ENCODE data around the gene NHS.

Gene NHS

DNA sequence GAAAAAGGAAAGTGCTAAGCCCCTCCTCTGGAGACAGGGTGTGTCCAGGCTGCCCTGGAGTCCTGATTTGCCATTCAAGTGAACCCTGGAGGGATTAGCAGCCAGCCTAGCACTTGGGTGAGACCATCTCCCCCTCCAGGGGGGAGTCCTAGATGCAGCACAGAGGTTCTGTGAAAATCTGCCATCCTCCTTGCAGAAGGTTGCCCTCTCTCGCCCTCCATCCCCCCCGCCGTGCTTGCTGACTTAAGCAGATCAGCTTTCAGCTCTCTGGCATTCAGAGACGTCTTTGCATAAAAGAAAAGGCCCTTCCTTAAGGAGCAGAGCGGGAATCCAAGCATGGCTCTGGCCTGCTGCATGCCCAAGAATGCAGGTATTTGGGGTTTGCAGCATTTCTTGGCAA, 260.2 kb downstream of the NHS start:
- no peaks in the 10 kb centered on the region for H3K9me3 ChIP-seq (ENCODE audit: control insufficient read depth, low read length)
- H3K27ac ChIP-seq (ENCODE audit: insufficient read depth, low read depth, low read length, poor library complexity, severe bottlenecking): no peak overlapping the region
- H3K27me3 ChIP-seq (ENCODE audit: control insufficient read depth, insufficient read depth, low read length, poor library complexity, severe bottlenecking): no peaks in the 10 kb centered on the region
- H3K36me3 ChIP-seq (ENCODE audit: control insufficient read depth, insufficient read depth, low read length): no peaks in the 10 kb centered on the region
- peak overlapping the region; percentile 6 for H3K4me3 ChIP-seq (ENCODE audit: insufficient read depth, low read depth, low read length)
- no peaks in the 10 kb centered on the region for H3K4me1 ChIP-seq (ENCODE audit: control insufficient read depth, insufficient read depth, low read length)
- 1 to 2% methylated on average over 5 of the region's 5 CpGs for WGBS, 2 experiments

DNA sequence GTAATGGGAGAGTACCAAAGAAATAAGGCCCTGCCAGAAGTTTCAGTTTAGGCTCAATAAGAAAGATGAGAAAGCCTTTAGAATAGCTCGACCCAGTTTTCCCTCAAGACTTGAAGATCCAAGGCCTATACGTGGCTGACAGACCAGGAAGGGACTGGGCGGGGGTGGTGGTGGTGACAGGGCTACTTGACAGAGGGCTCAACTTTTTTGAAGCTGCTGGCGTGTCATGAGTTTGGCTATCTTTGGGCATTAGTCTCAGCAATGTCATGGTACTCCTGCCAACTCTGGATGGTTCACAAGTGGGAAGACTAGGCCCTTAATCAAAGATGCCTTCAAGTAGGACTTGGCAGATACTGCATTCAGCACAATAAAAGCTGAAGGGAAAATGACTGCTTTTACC, 262.2 kb downstream of the NHS start:
- WGBS, 2 experiments: 92% methylated on average over 4 of the region's 4 CpGs
- Histone ChIP-seq H3K4me1 (ENCODE audit: control insufficient read depth, insufficient read depth, low read length) (no peaks in the 10 kb centered on the region), H3K27ac (ENCODE audit: insufficient read depth, low read depth, low read length, poor library complexity, severe bottlenecking) (no peak overlapping the region), H3K27me3 (ENCODE audit: control insufficient read depth, insufficient read depth, low read length, poor library complexity, severe bottlenecking) (no peaks in the 10 kb centered on the region), H3K4me3 (ENCODE audit: insufficient read depth, low read depth, low read length) (no peak overlapping the region), H3K9me3 (ENCODE audit: control insufficient read depth, low read length) (no peaks in the 10 kb centered on the region), H3K36me3 (ENCODE audit: control insufficient read depth, insufficient read depth, low read length) (no peaks in the 10 kb centered on the region)

DNA sequence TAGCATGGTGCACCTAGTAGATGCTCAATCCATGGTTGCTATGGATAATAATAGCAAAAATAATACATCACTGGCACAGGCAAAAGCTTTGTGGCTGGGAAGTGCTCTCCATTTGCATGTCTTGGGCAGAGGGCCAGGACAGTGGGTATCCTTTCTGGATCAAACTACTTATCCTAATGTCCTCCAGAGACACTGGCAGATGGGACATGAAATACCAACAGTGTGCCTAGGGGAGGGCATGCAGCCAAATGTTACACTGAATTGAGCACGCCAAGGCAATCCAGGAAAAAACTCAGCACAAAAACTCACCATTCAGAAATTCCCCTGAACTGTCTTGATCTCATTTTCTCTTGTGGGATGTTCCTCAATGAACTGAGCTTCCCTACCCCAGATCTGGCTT, 263.7 kb downstream of the NHS start:
- Histone ChIP-seq H3K9me3 (ENCODE audit: control insufficient read depth, low read length) (no peaks in the 10 kb centered on the region), H3K27me3 (ENCODE audit: control insufficient read depth, insufficient read depth, low read length, poor library complexity, severe bottlenecking) (no peaks in the 10 kb centered on the region), H3K36me3 (ENCODE audit: control insufficient read depth, insufficient read depth, low read length) (no peaks in the 10 kb centered on the region), H3K4me3 (ENCODE audit: insufficient read depth, low read depth, low read length) (no peak overlapping the region), H3K27ac (ENCODE audit: insufficient read depth, low read depth, low read length, poor library complexity, severe bottlenecking) (no peak overlapping the region), H3K4me1 (ENCODE audit: control insufficient read depth, insufficient read depth, low read length) (no peaks in the 10 kb centered on the region)
- WGBS, 2 experiments: 83 to 91% methylated on average over 1 of the region's 1 CpG

DNA sequence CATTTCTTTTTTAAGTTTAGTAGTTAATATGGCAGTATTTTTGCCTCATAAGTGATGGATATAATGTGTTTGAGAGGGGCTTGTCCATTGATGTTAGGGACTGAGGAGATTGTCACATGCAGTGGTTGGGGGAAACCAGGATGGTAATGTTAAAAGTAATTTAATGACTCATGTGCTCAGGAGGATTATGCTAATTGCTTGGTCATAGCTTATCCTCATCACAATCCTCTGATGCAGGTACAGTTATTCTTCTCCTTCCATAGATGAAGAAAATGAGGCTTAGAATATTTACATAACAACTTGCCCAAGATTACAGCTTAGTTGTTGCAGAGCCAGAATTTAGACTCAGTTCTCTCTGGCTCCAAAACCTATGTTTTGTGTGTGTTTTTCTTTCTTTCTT, 267.9 kb downstream of the NHS start:
- no peaks in the 10 kb centered on the region for H3K4me1 ChIP-seq (ENCODE audit: control insufficient read depth, insufficient read depth, low read length)

DNA sequence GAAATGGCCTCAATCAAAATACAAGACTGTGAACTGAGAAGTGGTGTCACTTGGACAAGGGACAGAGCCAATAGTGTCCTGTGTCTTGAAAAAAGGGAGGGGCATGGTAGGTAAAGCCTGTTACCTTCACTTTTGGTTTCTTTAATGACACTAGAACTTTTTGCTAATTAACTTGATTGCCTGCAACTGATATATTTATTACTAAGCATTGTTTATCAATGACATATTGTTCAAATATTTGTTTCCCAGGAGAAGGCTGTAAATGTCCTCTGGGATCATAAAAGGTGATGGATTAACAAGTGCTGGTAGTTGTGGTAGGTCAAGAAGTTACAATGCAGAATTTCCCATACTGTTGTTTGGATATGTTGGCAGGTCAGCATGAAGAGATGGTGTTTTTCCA, 268.5 kb downstream of the NHS start:
- Histone ChIP-seq H3K27me3 (ENCODE audit: control insufficient read depth, insufficient read depth, low read length, poor library complexity, severe bottlenecking) (no peaks in the 10 kb centered on the region), H3K36me3 (ENCODE audit: control insufficient read depth, insufficient read depth, low read length) (no peaks in the 10 kb centered on the region), H3K4me1 (ENCODE audit: control insufficient read depth, insufficient read depth, low read length) (no peaks in the 10 kb centered on the region), H3K9me3 (ENCODE audit: control insufficient read depth, low read length) (no peaks in the 10 kb centered on the region), H3K27ac (ENCODE audit: insufficient read depth, low read depth, low read length, poor library complexity, severe bottlenecking) (no peak overlapping the region), H3K4me3 (ENCODE audit: insufficient read depth, low read depth, low read length) (no peak overlapping the region)

More for the DNA sequence above, 267.9 kb downstream of the NHS start:
- Histone ChIP-seq H3K4me3 (ENCODE audit: insufficient read depth, low read depth, low read length) (no peak overlapping the region), H3K27ac (ENCODE audit: insufficient read depth, low read depth, low read length, poor library complexity, severe bottlenecking) (no peak overlapping the region), H3K36me3 (ENCODE audit: control insufficient read depth, insufficient read depth, low read length) (no peaks in the 10 kb centered on the region), H3K27me3 (ENCODE audit: control insufficient read depth, insufficient read depth, low read length, poor library complexity, severe bottlenecking) (no peaks in the 10 kb centered on the region), H3K9me3 (ENCODE audit: control insufficient read depth, low read length) (no peaks in the 10 kb centered on the region)

DNA sequence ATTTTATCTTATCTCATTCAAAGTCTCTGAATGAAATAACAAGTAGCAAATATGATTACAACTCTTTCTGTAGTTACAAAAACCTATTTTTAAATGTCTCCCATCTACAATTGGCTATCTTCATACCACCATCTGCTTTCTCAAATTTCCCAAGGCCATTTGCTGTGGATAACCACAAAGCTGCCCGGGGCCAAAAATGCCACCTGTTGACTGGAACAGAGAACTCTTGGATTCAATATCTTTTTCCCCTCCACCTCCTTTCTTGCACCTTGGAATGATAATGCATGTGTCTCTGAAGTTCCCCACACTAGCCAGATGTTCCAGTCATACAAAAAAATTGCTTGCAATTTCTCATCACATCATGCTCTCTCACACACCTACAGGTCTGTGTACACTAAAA, 269.0 kb downstream of the NHS start:
- no peaks in the 10 kb centered on the region for H3K36me3 ChIP-seq (ENCODE audit: control insufficient read depth, insufficient read depth, low read length)
- WGBS, 2 experiments: 89 to 92% methylated on average over 1 of the region's 1 CpG
- H3K27me3 ChIP-seq (ENCODE audit: control insufficient read depth, insufficient read depth, low read length, poor library complexity, severe bottlenecking): no peaks in the 10 kb centered on the region
- no peak overlapping the region for H3K27ac ChIP-seq (ENCODE audit: insufficient read depth, low read depth, low read length, poor library complexity, severe bottlenecking)
- no peaks in the 10 kb centered on the region for H3K4me1 ChIP-seq (ENCODE audit: control insufficient read depth, insufficient read depth, low read length)
- no peaks in the 10 kb centered on the region for H3K9me3 ChIP-seq (ENCODE audit: control insufficient read depth, low read length)
- H3K4me3 ChIP-seq (ENCODE audit: insufficient read depth, low read depth, low read length): no peak overlapping the region

DNA sequence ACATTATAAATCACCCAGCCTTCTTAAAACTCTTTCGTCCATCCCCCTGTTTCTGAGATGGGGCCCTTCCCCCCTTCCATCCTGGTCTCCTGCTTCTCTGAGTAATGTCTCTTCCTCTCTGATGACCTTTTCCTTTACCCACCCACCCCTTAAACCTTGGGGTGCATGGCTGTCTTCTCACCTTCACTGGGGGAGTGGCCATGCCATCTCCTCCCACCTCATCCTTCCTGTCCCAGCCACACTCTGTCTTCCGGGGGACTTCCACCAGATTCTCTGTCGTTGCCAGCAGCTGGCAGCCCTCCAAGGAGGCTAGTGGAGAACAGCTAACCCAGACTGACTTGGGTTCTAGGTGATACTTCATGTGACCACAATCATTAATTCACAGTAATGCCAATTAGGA, 279.1 kb downstream of the NHS start:
- H3K27ac ChIP-seq (ENCODE audit: insufficient read depth, low read depth, low read length, poor library complexity, severe bottlenecking): no peak overlapping the region
- H3K4me1 ChIP-seq (ENCODE audit: control insufficient read depth, insufficient read depth, low read length): peaks cover 6% of the 10 kb centered on the region
- H3K9me3 ChIP-seq (ENCODE audit: control insufficient read depth, low read length): no peaks in the 10 kb centered on the region
- H3K36me3 ChIP-seq (ENCODE audit: control insufficient read depth, insufficient read depth, low read length): no peaks in the 10 kb centered on the region
- peaks cover 31% of the 10 kb centered on the region for H3K27me3 ChIP-seq (ENCODE audit: control insufficient read depth, insufficient read depth, low read length, poor library complexity, severe bottlenecking)
- no peak overlapping the region for H3K4me3 ChIP-seq (ENCODE audit: insufficient read depth, low read depth, low read length)
- WGBS, 2 experiments: 79 to 83% methylated on average over 3 of the region's 3 CpGs

DNA sequence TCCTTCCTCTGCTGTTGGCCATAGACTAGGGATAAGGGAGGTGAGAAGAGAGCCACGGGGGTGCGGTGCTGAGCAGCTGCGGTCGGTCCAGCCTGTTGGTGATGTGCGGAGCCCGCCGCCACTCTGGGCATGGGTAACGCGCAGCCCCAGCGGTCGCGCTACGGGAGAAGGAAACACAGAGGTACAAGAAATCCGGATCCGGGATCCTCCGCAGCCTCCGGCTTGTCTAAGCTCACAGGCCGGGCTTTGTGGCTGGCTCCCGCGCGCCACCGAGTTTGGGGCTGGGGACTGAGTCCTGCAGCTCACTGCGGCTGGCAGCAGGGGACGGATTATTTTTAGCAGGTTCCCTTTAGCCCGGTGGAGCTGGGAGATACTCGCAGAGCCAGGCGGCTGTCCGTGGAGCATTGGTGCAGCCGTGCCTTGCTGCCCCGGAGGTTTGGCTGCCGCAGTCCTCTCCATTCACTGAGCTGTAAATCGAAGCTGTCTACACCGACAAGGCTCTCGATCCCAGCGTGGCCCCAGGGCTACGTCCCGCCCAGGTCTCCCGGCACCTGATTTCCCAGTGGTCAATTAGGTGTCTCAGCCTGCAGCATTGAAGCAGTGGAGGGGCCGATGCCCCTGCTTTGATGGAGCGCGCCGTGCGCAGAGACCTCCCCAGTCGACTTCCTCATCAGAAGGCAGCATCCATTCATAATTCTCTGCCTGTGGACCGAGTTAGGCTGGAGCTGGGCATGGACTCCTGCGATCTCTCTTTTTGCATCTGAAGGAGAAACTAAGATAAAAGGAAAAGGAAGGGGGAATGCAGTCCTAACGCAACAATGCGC, 280.4 kb downstream of the NHS start:
- Histone ChIP-seq H3K4me1 (ENCODE audit: control insufficient read depth, insufficient read depth, low read length) (peaks cover 6% of the 10 kb centered on the region), H3K36me3 (ENCODE audit: control insufficient read depth, insufficient read depth, low read length) (no peaks in the 10 kb centered on the region), H3K4me3 (ENCODE audit: insufficient read depth, low read depth, low read length) (peak overlapping the region; percentile 27), H3K27ac (ENCODE audit: insufficient read depth, low read depth, low read length, poor library complexity, severe bottlenecking) (no peak overlapping the region), H3K9me3 (ENCODE audit: control insufficient read depth, low read length) (no peaks in the 10 kb centered on the region), H3K27me3 (ENCODE audit: control insufficient read depth, insufficient read depth, low read length, poor library complexity, severe bottlenecking) (peaks cover 31% of the 10 kb centered on the region)
- WGBS, 2 experiments: 1% methylated on average over 48 of the region's 48 CpGs

DNA sequence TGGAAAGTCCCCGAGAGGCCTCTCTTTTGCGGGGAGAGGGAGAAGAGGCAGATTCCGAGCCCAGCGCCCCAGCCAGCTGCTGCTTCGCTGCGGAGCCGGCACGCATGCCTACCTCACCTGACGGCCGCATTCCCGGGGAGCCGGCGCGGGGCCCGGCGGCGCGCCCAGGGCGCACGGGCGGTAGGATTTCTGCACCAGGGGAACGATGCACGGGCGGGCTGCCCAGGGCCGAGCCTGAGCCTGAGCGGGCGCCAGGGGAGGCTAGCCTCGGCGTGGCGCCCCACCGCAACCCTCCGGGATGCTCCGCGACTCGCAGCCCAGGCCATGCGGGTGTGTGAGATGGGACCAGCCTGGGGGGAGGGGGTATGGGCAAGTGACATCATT, 281.0 kb downstream of the NHS start:
- Histone ChIP-seq H3K4me3 (ENCODE audit: insufficient read depth, low read depth, low read length) (peak overlapping the region; percentile 27), H3K36me3 (ENCODE audit: control insufficient read depth, insufficient read depth, low read length) (no peaks in the 10 kb centered on the region), H3K27ac (ENCODE audit: insufficient read depth, low read depth, low read length, poor library complexity, severe bottlenecking) (no peak overlapping the region), H3K4me1 (ENCODE audit: control insufficient read depth, insufficient read depth, low read length) (peaks cover 6% of the 10 kb centered on the region), H3K27me3 (ENCODE audit: control insufficient read depth, insufficient read depth, low read length, poor library complexity, severe bottlenecking) (peaks cover 31% of the 10 kb centered on the region), H3K9me3 (ENCODE audit: control insufficient read depth, low read length) (no peaks in the 10 kb centered on the region)
- 0 to 1% methylated on average over 36 of the region's 36 CpGs for WGBS, 2 experiments

DNA sequence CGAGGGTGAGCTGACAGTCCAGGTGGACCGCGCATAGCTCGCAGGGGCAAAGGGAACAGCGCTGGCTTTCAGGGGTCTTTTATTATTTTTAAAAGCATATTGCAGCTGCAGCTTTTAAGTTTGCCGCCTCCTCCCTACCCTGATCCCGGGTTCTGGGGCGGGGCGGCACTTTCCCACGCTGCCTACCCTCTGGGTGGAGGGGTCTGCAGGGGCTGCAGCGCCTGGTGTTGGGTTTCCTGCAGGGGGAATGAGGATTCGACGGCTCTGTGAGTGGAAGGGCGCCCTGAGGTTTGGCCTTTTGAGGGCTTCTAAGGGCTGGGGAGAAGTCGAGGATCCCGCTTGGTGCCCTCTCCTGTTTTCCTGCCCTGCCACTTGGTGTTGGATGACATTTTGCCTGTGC, 281.6 kb downstream of the NHS start:
- Histone ChIP-seq H3K36me3 (ENCODE audit: control insufficient read depth, insufficient read depth, low read length) (no peaks in the 10 kb centered on the region), H3K4me3 (ENCODE audit: insufficient read depth, low read depth, low read length) (peak overlapping the region; percentile 27), H3K27ac (ENCODE audit: insufficient read depth, low read depth, low read length, poor library complexity, severe bottlenecking) (no peak overlapping the region), H3K4me1 (ENCODE audit: control insufficient read depth, insufficient read depth, low read length) (peaks cover 6% of the 10 kb centered on the region), H3K9me3 (ENCODE audit: control insufficient read depth, low read length) (no peaks in the 10 kb centered on the region), H3K27me3 (ENCODE audit: control insufficient read depth, insufficient read depth, low read length, poor library complexity, severe bottlenecking) (peaks cover 31% of the 10 kb centered on the region)
- 29% methylated on average over 14 to 16 of the region's 16 CpGs for WGBS, 2 experiments

DNA sequence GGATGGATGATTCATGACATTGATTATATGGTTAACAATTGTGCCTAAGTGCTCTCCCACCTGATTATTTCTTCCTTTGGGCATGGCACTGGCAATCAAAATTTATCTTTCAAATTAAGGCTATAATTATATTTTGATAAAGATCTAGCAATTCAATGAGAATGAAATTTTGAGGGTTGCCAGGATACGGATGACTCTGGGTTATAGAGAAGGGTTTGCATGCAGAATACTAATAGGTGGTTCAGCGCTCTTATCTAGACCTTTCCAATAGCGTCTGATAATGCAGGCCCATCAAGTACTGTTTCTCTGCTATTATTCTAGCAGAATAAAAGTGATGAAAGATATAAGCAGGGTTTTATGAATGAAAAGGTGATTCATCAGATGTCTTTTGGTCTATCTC, 287.4 kb downstream of the NHS start:
- Histone ChIP-seq H3K4me3 (ENCODE audit: insufficient read depth, low read depth, low read length) (no peak overlapping the region), H3K27ac (ENCODE audit: insufficient read depth, low read depth, low read length, poor library complexity, severe bottlenecking) (no peak overlapping the region), H3K9me3 (ENCODE audit: control insufficient read depth, low read length) (no peaks in the 10 kb centered on the region), H3K36me3 (ENCODE audit: control insufficient read depth, insufficient read depth, low read length) (no peaks in the 10 kb centered on the region), H3K4me1 (ENCODE audit: control insufficient read depth, insufficient read depth, low read length) (no peaks in the 10 kb centered on the region), H3K27me3 (ENCODE audit: control insufficient read depth, insufficient read depth, low read length, poor library complexity, severe bottlenecking) (no peaks in the 10 kb centered on the region)
- 88 to 94% methylated on average over 3 of the region's 3 CpGs for WGBS, 2 experiments

Data from ectodermal cell (in vitro differentiated cells).